AG04449 (cell line): ENCODE data around the gene CHCHD6.

Experiments used
- CTCF ChIA-PET: fragments of 350-600 bp; formaldehyde crosslinking; extraction: SDS; loops from one replicate; lab custom pipeline; 2021; ENCODE audit warnings: antibody characterized with exemption; lab: Yijun Ruan, JAX
- POLR2A ChIA-PET: fragments of 400-600, 350-600 bp; formaldehyde crosslinking; extraction: SDS; loops from one replicate; lab custom pipeline; 2020; ENCODE audit warnings: antibody characterized with exemption, inconsistent platforms; lab: Yijun Ruan, JAX
- DNase-seq: peaks from one replicate; pipeline ENCODE4 v3.0.0-alpha.2; 2010; ENCODE audit warnings: low read depth, low spot score
- H3K4me3 ChIP-seq: 2 replicates; pipeline ENCODE4 v1.5.1; 2011; ENCODE audit warnings: low read depth, mild to moderate bottlenecking, control low read depth, low read length
- TF ChIP-seq, protein P1 (sequence below): IDR thresholded peaks from one replicate; pipeline ENCODE4 v1.5.1; 2011; ENCODE audit warnings: mild to moderate bottlenecking, moderate library complexity, low read length, control low read depth, inconsistent platforms; ENCODE audit not compliant: insufficient read depth; ENCODE audit errors: missing control alignments

Gene CHCHD6

DNA sequence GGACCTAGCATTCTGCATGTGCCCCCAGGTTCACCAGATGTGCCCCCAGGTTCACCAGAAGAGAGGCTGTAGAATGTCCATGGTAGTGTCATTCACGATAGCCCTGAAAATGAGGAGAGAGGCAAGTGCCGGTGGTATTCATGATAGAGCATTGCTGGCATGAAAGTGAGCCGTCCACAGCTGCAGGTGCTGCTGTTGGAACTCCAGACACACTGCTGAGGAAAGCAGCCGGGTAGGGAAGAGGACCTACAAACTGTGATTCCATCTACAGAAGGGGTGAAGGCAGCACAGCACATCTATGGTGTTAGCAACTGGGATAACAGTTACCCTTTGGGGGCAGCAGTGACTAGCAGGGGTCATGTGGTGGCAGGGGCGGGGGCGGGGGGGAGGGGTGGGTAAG, 153.9 kb downstream of the CHCHD6 start:
- CTCF ChIA-PET = interaction anchor here (1.2 kb wide), 1 partner anchor 10 kb away, joined by 4 read pairs; no protein-coding TSS in a partner anchor
- no peak for DNase-seq
- TF ChIP-seq, protein P1, sequence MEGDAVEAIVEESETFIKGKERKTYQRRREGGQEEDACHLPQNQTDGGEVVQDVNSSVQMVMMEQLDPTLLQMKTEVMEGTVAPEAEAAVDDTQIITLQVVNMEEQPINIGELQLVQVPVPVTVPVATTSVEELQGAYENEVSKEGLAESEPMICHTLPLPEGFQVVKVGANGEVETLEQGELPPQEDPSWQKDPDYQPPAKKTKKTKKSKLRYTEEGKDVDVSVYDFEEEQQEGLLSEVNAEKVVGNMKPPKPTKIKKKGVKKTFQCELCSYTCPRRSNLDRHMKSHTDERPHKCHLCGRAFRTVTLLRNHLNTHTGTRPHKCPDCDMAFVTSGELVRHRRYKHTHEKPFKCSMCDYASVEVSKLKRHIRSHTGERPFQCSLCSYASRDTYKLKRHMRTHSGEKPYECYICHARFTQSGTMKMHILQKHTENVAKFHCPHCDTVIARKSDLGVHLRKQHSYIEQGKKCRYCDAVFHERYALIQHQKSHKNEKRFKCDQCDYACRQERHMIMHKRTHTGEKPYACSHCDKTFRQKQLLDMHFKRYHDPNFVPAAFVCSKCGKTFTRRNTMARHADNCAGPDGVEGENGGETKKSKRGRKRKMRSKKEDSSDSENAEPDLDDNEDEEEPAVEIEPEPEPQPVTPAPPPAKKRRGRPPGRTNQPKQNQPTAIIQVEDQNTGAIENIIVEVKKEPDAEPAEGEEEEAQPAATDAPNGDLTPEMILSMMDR = no peak
- H3K4me3 ChIP-seq = no peak overlapping the region
- POLR2A ChIA-PET = no interaction called here

DNA sequence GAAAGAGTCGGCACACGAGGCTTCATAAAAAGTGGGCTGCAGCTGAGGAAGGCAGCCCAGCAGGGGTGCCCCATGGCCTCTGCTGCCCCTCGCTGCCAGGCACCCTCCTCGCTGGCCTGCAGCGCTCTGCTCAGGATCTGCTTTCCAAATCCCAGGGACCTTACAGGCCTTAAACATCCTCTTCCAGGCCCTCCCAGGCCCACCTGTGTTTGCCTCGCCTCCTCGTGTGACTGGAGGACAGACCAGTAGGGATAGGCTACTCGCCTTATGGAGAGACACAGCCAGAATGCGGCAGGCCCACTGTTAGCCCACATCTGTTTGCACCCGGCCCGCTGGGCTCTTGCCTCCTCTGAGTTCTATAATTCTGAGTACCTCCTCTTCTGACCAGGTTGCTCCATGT, 154.4 kb downstream of the CHCHD6 start:
- H3K4me3 ChIP-seq = no peak overlapping the region
- CTCF ChIA-PET = interaction anchor here (1.2 kb wide), 1 partner anchor 9 kb away, joined by 4 read pairs; no protein-coding TSS in a partner anchor
- TF ChIP-seq, protein P1 = no peak
- DNase-seq = no peak
- POLR2A ChIA-PET = no interaction called here

DNA sequence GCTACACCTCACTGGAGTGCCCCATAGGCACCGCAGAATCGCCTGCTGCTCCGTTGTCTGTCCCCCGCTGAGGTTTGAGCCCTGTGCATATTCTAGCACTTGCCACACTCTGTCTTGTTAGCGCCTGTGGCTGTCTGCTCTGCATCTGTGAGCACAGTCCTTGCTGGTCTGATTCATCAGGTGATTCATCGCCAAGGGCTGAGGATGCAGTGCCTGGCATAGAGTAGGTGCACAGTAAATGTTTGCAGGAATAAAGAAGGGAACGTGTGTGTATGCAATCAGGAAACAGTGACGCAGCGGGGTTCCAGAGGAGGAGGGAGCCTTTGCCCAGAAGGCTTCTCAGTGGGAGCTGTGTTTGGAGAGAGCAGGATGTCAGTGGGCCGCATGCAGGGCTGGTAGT, 154.8 kb downstream of the CHCHD6 start:
- TF ChIP-seq, protein P1 = no peak
- ChIA-PET CTCF (interaction anchor here (1.2 to 1.3 kb wide), 2 partner anchors 15 to 107 kb away, joined by 4 to 5 read pairs; no protein-coding TSS in a partner anchor), POLR2A (no interaction called here)
- no peak overlapping the region for H3K4me3 ChIP-seq
- peak; percentile 67 for DNase-seq

DNA sequence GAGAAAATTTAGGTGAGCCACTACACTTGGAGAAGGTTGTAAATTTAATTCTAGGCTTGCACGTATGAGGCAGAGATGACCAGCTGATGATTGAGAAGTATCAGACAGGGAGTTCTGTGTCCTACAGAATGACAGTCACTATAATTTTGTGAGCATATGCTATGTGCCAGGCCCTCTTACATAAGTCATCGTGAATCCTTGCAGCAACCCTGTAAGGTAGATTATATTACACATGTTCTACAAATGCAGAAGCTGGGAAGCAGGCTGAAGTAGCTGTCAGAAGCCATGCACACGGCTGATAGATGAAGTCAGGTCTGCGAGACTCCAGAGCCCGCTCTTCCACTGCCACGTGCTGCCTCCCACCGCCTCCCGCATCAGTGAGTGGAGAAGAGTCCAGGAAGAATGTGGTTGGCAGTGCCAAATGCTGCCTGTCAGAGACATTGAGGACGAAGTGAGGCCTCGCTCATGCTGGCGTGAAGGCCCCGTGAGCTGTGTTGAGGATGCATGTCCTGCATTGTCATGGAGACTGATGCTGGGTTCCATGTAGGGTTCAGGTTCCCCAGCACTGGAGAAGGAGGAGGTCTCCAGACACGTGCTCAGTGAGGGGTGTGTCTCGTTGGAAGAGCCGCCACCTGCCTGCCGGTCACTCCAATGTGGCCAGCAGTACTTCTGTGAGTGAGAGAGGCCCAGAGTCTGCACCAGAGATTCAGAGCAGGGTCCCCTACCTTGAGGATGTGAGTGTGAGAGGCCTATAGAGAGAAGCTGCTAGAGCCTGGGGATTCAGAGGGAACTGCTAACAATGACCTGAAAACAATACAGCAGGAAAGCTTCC, 155.6 kb downstream of the CHCHD6 start:
- no peak overlapping the region for H3K4me3 ChIP-seq
- CTCF ChIA-PET = interaction anchor here (0.7 to 1.6 kb wide), 4 partner anchors 8 to 108 kb away, joined by 3 to 5 read pairs (median 4); no protein-coding TSS in a partner anchor
- TF ChIP-seq, protein P1 = no peak
- POLR2A ChIA-PET = no interaction called here
- no peak for DNase-seq

DNA sequence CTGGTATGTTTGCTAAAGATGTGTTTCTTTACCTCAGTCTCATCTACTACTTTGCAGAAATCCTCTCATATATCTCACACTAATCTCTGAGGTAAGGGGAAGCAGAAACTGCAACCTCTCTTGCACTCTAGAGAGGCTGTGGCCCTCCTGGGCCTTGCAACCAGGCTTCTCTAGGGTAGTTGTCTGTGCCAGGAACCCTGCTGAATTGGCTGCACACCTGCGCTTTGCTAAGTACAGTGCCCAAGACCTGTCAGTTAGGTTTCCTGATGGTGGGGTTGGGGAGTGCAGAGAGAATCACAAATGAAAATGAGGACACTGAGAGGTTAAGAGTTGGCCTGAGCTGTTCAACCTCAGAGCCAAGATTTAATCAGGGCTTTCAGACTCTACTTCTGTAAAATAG, 161.7 kb downstream of the CHCHD6 start:
- TF ChIP-seq, protein P1 = no peak
- DNase-seq = no peak
- POLR2A ChIA-PET = no interaction called here
- CTCF ChIA-PET = no interaction called here
- no peak overlapping the region for H3K4me3 ChIP-seq

DNA sequence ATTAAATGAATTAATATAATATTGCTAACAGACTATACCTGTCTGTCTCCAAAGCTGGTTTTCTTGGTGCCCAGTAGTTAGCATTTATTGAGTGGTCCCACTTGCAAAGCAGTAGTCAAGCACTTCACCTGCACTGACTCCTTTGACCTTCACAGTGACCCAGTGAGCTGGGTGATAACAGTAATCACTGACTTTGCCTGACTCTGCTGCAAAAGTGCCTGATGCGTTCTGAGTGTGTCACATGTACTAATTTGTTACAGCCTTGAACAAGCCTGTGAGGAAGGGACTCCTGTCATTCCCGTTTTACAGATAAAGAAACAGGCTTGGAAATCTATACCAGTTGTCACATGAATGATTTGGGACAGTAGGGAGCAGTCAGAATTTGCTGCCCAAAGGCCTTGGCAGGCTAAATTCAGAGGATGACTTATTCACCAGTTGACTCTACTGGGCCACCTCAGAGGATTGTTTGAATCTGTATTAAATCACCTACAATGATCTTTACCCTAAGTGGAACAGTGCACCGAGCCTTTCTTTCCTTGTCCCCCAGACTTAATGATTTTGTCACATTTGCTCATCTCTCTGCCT, 162.2 kb downstream of the CHCHD6 start:
- DNase-seq = no peak
- no peak overlapping the region for H3K4me3 ChIP-seq
- TF ChIP-seq, protein P1 = no peak
- POLR2A ChIA-PET = no interaction called here
- CTCF ChIA-PET = no interaction called here
